Measurements from ENCODE around the gene RNASE4. TPM values are rescaled to one million over a fixed set of nuclear protein-coding genes. Genes with fewer than 3 reads are reported as not detected.
A peak's percentile ranks its signal among the peaks of the same experiment; 100 is the strongest.

The RNASE4 gene
- total and polyA plus RNA-seq, 2 donors (not counting 3 experiments of a cell fraction or from before 2014, with no cell fraction given), result 6.9 to 27.4 TPM

GRCh38 chr14:20682435-20683124 lies 1.8 kb upstream of the RNASE4 start:
- Histone ChIP-seq H3K27ac (ENCODE audit: insufficient read depth, low read depth, low read length) (peak overlapping the region; percentile 97), H3K79me2 (ENCODE audit: control insufficient read depth, insufficient read depth, low read length) (no peaks in the 10 kb centered on the region), H3K4me3 (replicated peaks in 1 of 3; ENCODE audit: insufficient read depth in 1 of 3, low read depth in 1 of 3, low read length in 3 of 3) (peak overlapping the region; percentile 40 to 84 (median 80)), H3K27me3 (ENCODE audit: control insufficient read depth in 2 of 2, insufficient read depth in 2 of 2, low read length in 2 of 2) (no peaks in the 10 kb centered on the region), H3K36me3 (ENCODE audit: control insufficient read depth in 2 of 2, extremely low read depth in 1 of 2, insufficient read depth in 2 of 2, low read length in 2 of 2) (no peaks in the 10 kb centered on the region), H3K9ac (replicated peaks; ENCODE audit: extremely low read depth, insufficient read depth, low read length) (peak overlapping the region; percentile 97), H3K9me3 (replicated peaks; ENCODE audit: control insufficient read depth, insufficient read depth, low read length) (no peaks in the 10 kb centered on the region), H4K20me1 (replicated peaks; ENCODE audit: control insufficient read depth, extremely low read depth, insufficient read depth, low read length) (no peaks in the 10 kb centered on the region), H3K9me1 (replicated peaks; ENCODE audit: control insufficient read depth, extremely low read depth, insufficient read depth, low read length) (no peaks in the 10 kb centered on the region), H3K4me2 (ENCODE audit: insufficient read depth, low read length) (peak overlapping the region; percentile 86), H3K4me1 (ENCODE audit: control insufficient read depth, extremely low read depth, insufficient read depth, low read length) (peaks cover 27% of the 10 kb centered on the region), H2AFZ (ENCODE audit: low read depth, low read length) (peak overlapping the region; percentile 98)
- no peak for TF ChIP-seq GATA2 (IDR thresholded peaks at IDR 0.05; ENCODE audit: insufficient read depth, insufficient read length, low read depth, low read length)
- peak; percentile 89 for TF ChIP-seq POLR2A (IDR thresholded peaks at IDR 0.05; ENCODE audit: low read depth, low read length)
- no peak for TF ChIP-seq FOS (IDR thresholded peaks at IDR 0.05; ENCODE audit: borderline replicate concordance, insufficient read depth, low read length)
- TF ChIP-seq MYC (IDR thresholded peaks at IDR 0.05; ENCODE audit: low read depth, low read length), result no peak
- TF ChIP-seq MAX (IDR thresholded peaks at IDR 0.05; ENCODE audit: insufficient read depth, insufficient read length), result no peak
- TF ChIP-seq CTCF (IDR thresholded peaks at IDR 0.05; ENCODE audit: extremely low read depth in 1 of 2, insufficient read depth in 1 of 2, low read depth in 1 of 2, low read length in 2 of 2), result no peak
- peak; percentile 56 for TF ChIP-seq POLR2AphosphoS5 (IDR thresholded peaks at IDR 0.05; ENCODE audit: insufficient read depth, low read depth, low read length)
- TF ChIP-seq EZH2 (IDR thresholded peaks at IDR 0.05; ENCODE audit: borderline replicate concordance, low read depth, low read length, severe bottlenecking), result no peak
- TF ChIP-seq JUN (IDR thresholded peaks at IDR 0.05; ENCODE audit: borderline replicate concordance, insufficient read depth, insufficient read length, low read depth), result no peak
- peak; percentile 95 for DNase-seq (ENCODE audit: low read depth, low spot score)
- intact Hi-C loops (cut with micrococcal nuclease), result no loop called here
- peak; percentile 90 for FAIRE-seq
- dilution Hi-C loops (cut with MboI; ENCODE audit: extremely low pct_ligation_motif_present, low sequenced_read_pairs), result no loop called here
- CTCF ChIA-PET, result interaction anchor here (0.9 to 6.4 kb wide), 10 partner anchors 8 to 351 kb away, joined by 3 to 49 read pairs (median 12); partner anchors contain the start of gene RNASE1
- no TSS peak for BruUV-seq (replicated peaks)
- POLR2A ChIA-PET, result interaction anchor here (0.9 to 1.9 kb wide), 5 partner anchors 8 to 339 kb away, joined by 3 to 4 read pairs (median 4); partner anchors contain the start of genes APEX1, OSGEP, PARP2 and TEP1
